Measurements from ENCODE around the gene SLC15A5.

Gene SLC15A5

GRCh38 chr12:16260206-16260605, 17.3 kb downstream of the SLC15A5 start:
- no peak for DNase-seq (ENCODE audit: low read depth)

- DNase-seq (ENCODE audit: low read depth) = no peak
These were observed 18.5 kb downstream of the SLC15A5 start for GRCh38 chr12:16258963-16259362.

- no peak for DNase-seq (ENCODE audit: low read depth)
These were observed 31.2 kb downstream of the SLC15A5 start for GRCh38 chr12:16246264-16246663.

GRCh38 chr12:16245209-16245608, 32.3 kb downstream of the SLC15A5 start:
- no peak for DNase-seq (ENCODE audit: low read depth)

GRCh38 chr12:16243487-16244412, 33.7 kb downstream of the SLC15A5 start:
- no peak for DNase-seq (ENCODE audit: low read depth)

GRCh38 chr12:16241346-16241745, 36.1 kb downstream of the SLC15A5 start:
- no peak for DNase-seq (ENCODE audit: low read depth)

GRCh38 chr12:16238661-16239060, 38.8 kb downstream of the SLC15A5 start:
- DNase-seq (ENCODE audit: low read depth) = no peak

GRCh38 chr12:16229676-16230075, 47.8 kb downstream of the SLC15A5 start:
- DNase-seq (ENCODE audit: low read depth) = no peak

- DNase-seq (ENCODE audit: low read depth) = no peak
These were observed 49.4 kb downstream of the SLC15A5 start for GRCh38 chr12:16228067-16228466.

GRCh38 chr12:16225692-16226091, 51.8 kb downstream of the SLC15A5 start:
- DNase-seq (ENCODE audit: low read depth) = no peak

GRCh38 chr12:16224196-16224595, 53.3 kb downstream of the SLC15A5 start:
- DNase-seq (ENCODE audit: low read depth) = no peak

GRCh38 chr12:16221776-16222175, 55.7 kb downstream of the SLC15A5 start:
- no peak for DNase-seq (ENCODE audit: low read depth)

- DNase-seq (ENCODE audit: low read depth) = no peak
These were observed 57.4 kb downstream of the SLC15A5 start for GRCh38 chr12:16220120-16220519.

GRCh38 chr12:16218934-16219751, 58.3 kb downstream of the SLC15A5 start:
- DNase-seq (ENCODE audit: low read depth) = no peak

GRCh38 chr12:16218234-16218633, 59.3 kb downstream of the SLC15A5 start:
- no peak for DNase-seq (ENCODE audit: low read depth)

- no peak for DNase-seq (ENCODE audit: low read depth)
These were observed 65.8 kb downstream of the SLC15A5 start for GRCh38 chr12:16211731-16212130.

GRCh38 chr12:16198884-16199283, 78.6 kb downstream of the SLC15A5 start:
- DNase-seq (ENCODE audit: low read depth) = no peak

GRCh38 chr12:16197600-16197999, 79.9 kb downstream of the SLC15A5 start:
- no peak for DNase-seq (ENCODE audit: low read depth)

GRCh38 chr12:16189849-16190248, 87.6 kb downstream of the SLC15A5 start:
- no peak for DNase-seq (ENCODE audit: low read depth)

- DNase-seq (ENCODE audit: low read depth) = no peak
These were observed 89.8 kb downstream of the SLC15A5 start for GRCh38 chr12:16187660-16188059.

GRCh38 chr12:16184681-16185080, 92.8 kb downstream of the SLC15A5 start:
- DNase-seq (ENCODE audit: low read depth) = no peak

GRCh38 chr12:16183541-16183940, 93.9 kb downstream of the SLC15A5 start:
- DNase-seq (ENCODE audit: low read depth) = no peak

GRCh38 chr12:16175840-16176239, 101.6 kb downstream of the SLC15A5 start:
- no peak for DNase-seq (ENCODE audit: low read depth)

Data from HS-5 (cell line).